SU-DHL-6 (cell line): ENCODE data around the gene TMEM190.
A peak's percentile ranks its signal among the peaks of the same experiment; 100 is the strongest.

ENCODE experiments used
- H2AFZ ChIP-seq: fragments of 200-600 bp; sonication (generic); 2 replicates; pipeline ENCODE4 v1.6.1; 2014; ENCODE audit warnings: low read depth, mild to moderate bottlenecking, moderate library complexity, mixed read lengths, antibody characterized with exemption, low read length; ENCODE audit not compliant: severe bottlenecking
- H3F3A ChIP-seq: fragments of 200-600 bp; shearing (Covaris generic); 2 replicates; pipeline ENCODE4 v1.6.0; 2016; ENCODE audit warnings: antibody characterized with exemption, mild to moderate bottlenecking; ENCODE audit not compliant: insufficient read depth
- H3K27ac ChIP-seq: fragments of 200-600 bp; sonication (generic); 2 replicates; pipeline ENCODE4 v1.5.1; 2016; ENCODE audit warnings: low read depth, mild to moderate bottlenecking, low read length, moderate library complexity, mixed read lengths
- H3K27me3 ChIP-seq: fragments of 200-600 bp; sonication (generic), shearing (Covaris generic); 2 replicates; pipeline ENCODE4 v1.6.0; 2014; ENCODE audit warnings: mild to moderate bottlenecking, low read length
- H3K36me3 ChIP-seq: fragments of 200-600 bp; sonication (generic); 2 replicates; pipeline ENCODE4 v1.6.1; 2014; ENCODE audit warnings: mild to moderate bottlenecking, low read length, mixed read lengths
- H3K4me2 ChIP-seq: fragments of 300-600, 200-600 bp; shearing (Covaris generic), sonication (generic); 2 replicates; pipeline ENCODE4 v1.6.0; 2014; ENCODE audit warnings: low read length, low read depth, mild to moderate bottlenecking; ENCODE audit not compliant: poor library complexity, severe bottlenecking
- H3K4me3 ChIP-seq: fragments of 200-600 bp; sonication (generic); 2 replicates; pipeline ENCODE4 v1.5.1; 2014; ENCODE audit warnings: antibody characterized with exemption, low read length, mild to moderate bottlenecking, mixed read lengths; ENCODE audit not compliant: insufficient read depth, poor library complexity, severe bottlenecking
- H3K79me2 ChIP-seq: fragments of 200-600 bp; sonication (generic); 2 replicates; pipeline ENCODE4 v1.6.1; 2014; ENCODE audit warnings: mild to moderate bottlenecking, low read length, moderate library complexity; ENCODE audit not compliant: insufficient read depth
- H3K9ac ChIP-seq: fragments of 200-600 bp; sonication (generic); 2 replicates; pipeline ENCODE4 v1.7.0; 2014; ENCODE audit warnings: mild to moderate bottlenecking, low read length
- H3K9me2 ChIP-seq: fragments of 200-600 bp; sonication (generic); replicated peaks from 2 replicates; pipeline ENCODE4 v1.6.1; 2014; ENCODE audit warnings: low read length; ENCODE audit not compliant: insufficient read depth
- H3K9me3 ChIP-seq: fragments of 200-600 bp; sonication (generic); 2 replicates; pipeline ENCODE4 v1.6.1; 2014; ENCODE audit warnings: low read length, mixed read lengths; ENCODE audit not compliant: insufficient read depth
- H4K20me1 ChIP-seq: fragments of 200-600 bp; sonication (generic); 2 replicates; pipeline ENCODE4 v1.6.1; 2014; ENCODE audit warnings: low read depth, mild to moderate bottlenecking, antibody characterized with exemption, low read length, moderate library complexity, mixed read lengths
- CTCF ChIP-seq: fragments of 200-600 bp; sonication (generic); IDR thresholded peaks from one replicate; pipeline ENCODE4 v1.5.1; 2017; ENCODE audit warnings: antibody characterized with exemption, mild to moderate bottlenecking, low read length, moderate library complexity; ENCODE audit not compliant: insufficient read depth, poor library complexity, severe bottlenecking
- EZH2phosphoT487 ChIP-seq: fragments of 200-600 bp; sonication (generic), shearing (Covaris generic); conservative IDR thresholded peaks from 2 replicates; pipeline ENCODE4 v1.6.1; 2018; ENCODE audit warnings: mild to moderate bottlenecking, antibody characterized with exemption, low read length, moderate library complexity, mixed read lengths

The TMEM190 gene

GRCh38 chr19:55382522-55383054, 6.0 kb downstream of the TMEM190 start:
- peaks cover 27% of the 10 kb centered on the region for H3F3A ChIP-seq
- no peak overlapping the region for H3K4me3 ChIP-seq
- H3K79me2 ChIP-seq, result peaks cover 18% of the 10 kb centered on the region
- H3K36me3 ChIP-seq, result peaks cover 17% of the 10 kb centered on the region
- H3K9me2 ChIP-seq, result no peaks in the 10 kb centered on the region
- TF ChIP-seq EZH2phosphoT487 (no peak), CTCF (no peak)
- no peak overlapping the region for H3K27ac ChIP-seq
- H4K20me1 ChIP-seq, result peaks cover 12% of the 10 kb centered on the region
- H3K4me2 ChIP-seq, result peak overlapping the region; percentile 67
- no peaks in the 10 kb centered on the region for H3K9me3 ChIP-seq
- no peak overlapping the region for H2AFZ ChIP-seq
- H3K9ac ChIP-seq, result peak overlapping the region; percentile 98; the same call in 1 of the 2 replicates
- no peaks in the 10 kb centered on the region for H3K27me3 ChIP-seq

GRCh38 chr19:55383279-55384130, 6.9 kb downstream of the TMEM190 start:
- Histone ChIP-seq H3K27me3 (no peaks in the 10 kb centered on the region), H3K27ac (peak overlapping the region; percentile 85)

GRCh38 chr19:55384131-55384919, 7.7 kb downstream of the TMEM190 start, which contains the start of gene TMEM238:
TMEM238 (minus strand) TSS chr19:55384292; CDS start chr19:55384259, 33 bp downstream.
- H3F3A ChIP-seq, result peaks cover 27% of the 10 kb centered on the region

More at GRCh38 chr19:55383279-55384130, 6.9 kb downstream of the TMEM190 start:
- no peaks in the 10 kb centered on the region for H3K9me2 ChIP-seq
- no peaks in the 10 kb centered on the region for H3K9me3 ChIP-seq
- H2AFZ ChIP-seq, result peak overlapping the region; percentile 38
- peaks cover 26% of the 10 kb centered on the region for H3K36me3 ChIP-seq
- H3F3A ChIP-seq, result peaks cover 27% of the 10 kb centered on the region
- H3K9ac ChIP-seq, result peak overlapping the region; percentile 98
- TF ChIP-seq EZH2phosphoT487 (no peak), CTCF (no peak)
- H3K4me3 ChIP-seq, result peak overlapping the region; percentile 56
- H3K79me2 ChIP-seq, result peaks cover 21% of the 10 kb centered on the region
- H3K4me2 ChIP-seq, result peak overlapping the region; percentile 82
- H4K20me1 ChIP-seq, result peaks cover 20% of the 10 kb centered on the region

More at GRCh38 chr19:55384131-55384919, 7.7 kb downstream of the TMEM190 start, which contains the start of gene TMEM238:
- no peaks in the 10 kb centered on the region for H3K9me2 ChIP-seq
- H3K4me2 ChIP-seq, result peak within 1 kb of the TSS; percentile 82
- TF ChIP-seq CTCF (no peak), EZH2phosphoT487 (no peak)
- H3K27ac ChIP-seq, result peak within 1 kb of the TSS; percentile 85
- H3K9me3 ChIP-seq, result no peaks in the 10 kb centered on the region
- peaks cover 21% of the 10 kb centered on the region for H3K79me2 ChIP-seq
- H3K4me3 ChIP-seq, result peak within 1 kb of the TSS; percentile 56
- peaks cover 31% of the 10 kb centered on the region for H3K36me3 ChIP-seq
- no peaks in the 10 kb centered on the region for H3K27me3 ChIP-seq
- H3K9ac ChIP-seq, result peak within 1 kb of the TSS; percentile 98
- peak within 1 kb of the TSS; percentile 82 for H2AFZ ChIP-seq
- peaks cover 26% of the 10 kb centered on the region for H4K20me1 ChIP-seq
